ENCODE measurements around the gene SP9. TPM values are rescaled to one million over a fixed set of nuclear protein-coding genes. Genes with fewer than 3 reads are reported as not detected.
A peak's percentile ranks its signal among the peaks of the same experiment; 100 is the strongest.

SP9 gene
- total RNA-seq, 2 donors from 2014 or later: not detected

DNA sequence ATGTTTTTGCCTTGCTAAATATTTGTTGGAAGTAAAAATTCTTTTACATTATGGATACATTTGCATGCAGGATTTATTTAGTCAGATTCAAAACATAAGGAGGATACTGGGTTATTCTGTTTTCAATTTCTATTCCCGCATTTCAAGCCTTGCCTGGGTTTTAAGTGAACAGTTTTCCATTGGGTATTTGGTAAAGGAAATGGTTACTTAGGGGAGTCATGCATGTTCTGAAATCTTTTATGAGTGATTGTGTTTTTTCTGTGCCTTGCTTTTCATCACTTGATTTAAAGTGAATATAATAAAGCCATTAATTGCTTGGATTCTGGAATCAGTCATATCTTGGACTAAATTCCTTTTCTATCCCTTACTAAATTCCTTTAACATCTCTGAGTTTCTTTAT is 12.0 kb upstream of the SP9 start:
- Mint-ChIP-seq H3K36me3 (ENCODE audit: low read depth) (no peaks in the 10 kb centered on the region), H3K27me3 (ENCODE audit: insufficient read depth) (peaks cover 64% of the 10 kb centered on the region), H3K4me1 (peaks cover 18% of the 10 kb centered on the region), H3K4me3 (no peak overlapping the region), H3K9me3 (no peaks in the 10 kb centered on the region), H3K27ac (no peak overlapping the region)
- Histone ChIP-seq H3K9me3 (ENCODE audit: control insufficient read depth, low read length) (no peaks in the 10 kb centered on the region), H3K4me3 (ENCODE audit: low read length) (no peak overlapping the region), H3K4me1 (ENCODE audit: control insufficient read depth, insufficient read depth, low read length) (peaks cover 3% of the 10 kb centered on the region), H3K9ac (ENCODE audit: extremely low read depth, low read length, poor library complexity, severe bottlenecking) (no peak overlapping the region), H3K36me3 (ENCODE audit: control insufficient read depth, insufficient read depth, low read length) (no peaks in the 10 kb centered on the region), H3K27ac (ENCODE audit: low read depth, low read length) (no peak overlapping the region), H3K27me3 (ENCODE audit: control insufficient read depth, insufficient read depth, low read length, poor library complexity, severe bottlenecking) (peaks cover 24% of the 10 kb centered on the region)
- TF ChIP-seq, protein P1, sequence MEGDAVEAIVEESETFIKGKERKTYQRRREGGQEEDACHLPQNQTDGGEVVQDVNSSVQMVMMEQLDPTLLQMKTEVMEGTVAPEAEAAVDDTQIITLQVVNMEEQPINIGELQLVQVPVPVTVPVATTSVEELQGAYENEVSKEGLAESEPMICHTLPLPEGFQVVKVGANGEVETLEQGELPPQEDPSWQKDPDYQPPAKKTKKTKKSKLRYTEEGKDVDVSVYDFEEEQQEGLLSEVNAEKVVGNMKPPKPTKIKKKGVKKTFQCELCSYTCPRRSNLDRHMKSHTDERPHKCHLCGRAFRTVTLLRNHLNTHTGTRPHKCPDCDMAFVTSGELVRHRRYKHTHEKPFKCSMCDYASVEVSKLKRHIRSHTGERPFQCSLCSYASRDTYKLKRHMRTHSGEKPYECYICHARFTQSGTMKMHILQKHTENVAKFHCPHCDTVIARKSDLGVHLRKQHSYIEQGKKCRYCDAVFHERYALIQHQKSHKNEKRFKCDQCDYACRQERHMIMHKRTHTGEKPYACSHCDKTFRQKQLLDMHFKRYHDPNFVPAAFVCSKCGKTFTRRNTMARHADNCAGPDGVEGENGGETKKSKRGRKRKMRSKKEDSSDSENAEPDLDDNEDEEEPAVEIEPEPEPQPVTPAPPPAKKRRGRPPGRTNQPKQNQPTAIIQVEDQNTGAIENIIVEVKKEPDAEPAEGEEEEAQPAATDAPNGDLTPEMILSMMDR (conservative IDR thresholded peaks at IDR 0.05): no peak
- 91 to 100% methylated on average over 1 of the region's 1 CpG for WGBS, 2 experiments (ENCODE audit: insufficient coverage in 1 of 2, insufficient read length in 1 of 2)
- no peak for DNase-seq

DNA sequence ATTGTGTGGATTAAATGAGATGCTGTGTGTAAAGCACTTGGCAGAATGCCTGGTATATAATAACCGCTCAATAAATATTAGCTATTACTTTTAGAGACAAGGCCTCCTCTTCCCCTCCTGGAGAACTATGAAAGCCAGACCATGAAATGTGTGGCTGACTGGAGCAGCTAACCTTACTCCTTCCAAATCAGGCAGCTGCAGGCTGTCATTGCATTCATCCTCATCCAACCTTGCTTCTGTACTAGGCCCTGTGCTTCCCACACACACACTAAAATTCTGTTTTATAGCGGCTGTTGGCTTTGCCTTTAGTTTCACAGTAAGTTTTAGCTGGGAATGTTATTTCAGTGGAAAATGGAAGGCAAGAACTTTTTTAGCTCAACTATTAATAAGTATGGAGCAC is 10.2 kb upstream of the SP9 start:
- H3K9me3 Mint-ChIP-seq: no peaks in the 10 kb centered on the region
- H3K27ac ChIP-seq (ENCODE audit: low read depth, low read length): no peak overlapping the region
- no peak overlapping the region for H3K4me3 ChIP-seq (ENCODE audit: low read length)
- 87% methylated on average over 2 of the region's 2 CpGs; no CpG with 5 or more reads in 1 of the 2 experiments for WGBS, 2 experiments (ENCODE audit: insufficient coverage in 1 of 2, insufficient read length in 1 of 2)
- no peaks in the 10 kb centered on the region for H3K36me3 ChIP-seq (ENCODE audit: control insufficient read depth, insufficient read depth, low read length)
- H3K9ac ChIP-seq (ENCODE audit: extremely low read depth, low read length, poor library complexity, severe bottlenecking): no peak overlapping the region
- no peaks in the 10 kb centered on the region for H3K36me3 Mint-ChIP-seq (ENCODE audit: low read depth)
- H3K27me3 Mint-ChIP-seq (ENCODE audit: insufficient read depth): peaks cover 78% of the 10 kb centered on the region
- TF ChIP-seq, protein P1 (conservative IDR thresholded peaks at IDR 0.05): no peak
- no peaks in the 10 kb centered on the region for H3K9me3 ChIP-seq (ENCODE audit: control insufficient read depth, low read length)
- H3K4me1 Mint-ChIP-seq: peaks cover 28% of the 10 kb centered on the region
- H3K4me3 Mint-ChIP-seq: no peak overlapping the region
- peaks cover 42% of the 10 kb centered on the region for H3K27me3 ChIP-seq (ENCODE audit: control insufficient read depth, insufficient read depth, low read length, poor library complexity, severe bottlenecking)
- H3K4me1 ChIP-seq (ENCODE audit: control insufficient read depth, insufficient read depth, low read length): peaks cover 3% of the 10 kb centered on the region
- H3K27ac Mint-ChIP-seq: no peak overlapping the region
- no peak for DNase-seq

DNA sequence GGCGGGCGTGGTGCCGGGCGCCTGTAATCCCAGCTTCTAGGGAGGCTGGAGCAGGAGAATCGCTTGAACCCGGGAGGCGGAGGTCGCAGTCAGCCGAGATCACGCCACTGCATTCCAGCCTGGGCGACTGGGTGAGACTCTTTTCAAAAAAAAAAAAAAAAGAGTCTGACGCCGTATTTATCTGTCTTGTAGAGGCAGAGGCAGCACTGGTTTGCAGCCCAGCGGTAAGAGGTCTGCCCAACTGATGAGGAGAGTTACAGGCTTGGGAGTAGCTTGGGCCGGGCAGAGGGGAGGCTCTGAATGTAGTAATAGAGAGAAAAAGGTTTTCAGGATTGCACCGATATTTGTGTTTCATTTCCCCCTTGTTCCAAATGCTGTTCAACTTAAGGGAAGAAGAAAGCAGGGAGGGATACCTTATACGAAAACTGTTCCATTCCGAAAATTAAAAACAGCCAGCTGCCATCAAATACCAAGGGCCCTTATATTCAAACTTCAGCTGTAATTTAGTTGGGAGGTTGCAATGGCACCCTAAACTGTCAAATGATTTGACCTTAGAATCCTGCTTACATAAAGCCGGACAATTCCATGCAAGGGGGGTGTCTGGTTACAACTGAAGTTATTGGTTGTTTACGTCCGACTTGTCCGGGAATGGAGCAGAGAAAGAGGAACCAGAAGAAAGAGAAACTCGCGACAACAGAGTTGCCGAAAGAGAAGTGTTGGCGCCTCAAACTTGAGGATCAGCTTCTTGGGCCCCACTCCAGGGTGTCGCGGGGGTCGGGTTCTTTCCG is 9.2 kb upstream of the SP9 start:
- no peaks in the 10 kb centered on the region for H3K36me3 ChIP-seq (ENCODE audit: control insufficient read depth, insufficient read depth, low read length)
- H3K9me3 ChIP-seq (ENCODE audit: control insufficient read depth, low read length): no peaks in the 10 kb centered on the region
- Mint-ChIP-seq H3K27ac (no peak overlapping the region), H3K9me3 (no peaks in the 10 kb centered on the region), H3K4me1 (peaks cover 28% of the 10 kb centered on the region), H3K4me3 (peak overlapping the region; percentile 68), H3K27me3 (ENCODE audit: insufficient read depth) (peaks cover 82% of the 10 kb centered on the region), H3K36me3 (ENCODE audit: low read depth) (no peaks in the 10 kb centered on the region)
- peaks cover 3% of the 10 kb centered on the region for H3K4me1 ChIP-seq (ENCODE audit: control insufficient read depth, insufficient read depth, low read length)
- peak; percentile 53 for DNase-seq
- peak overlapping the region; percentile 81 for H3K4me3 ChIP-seq (ENCODE audit: low read length)
- peak overlapping the region; percentile 59 for H3K9ac ChIP-seq (ENCODE audit: extremely low read depth, low read length, poor library complexity, severe bottlenecking)
- TF ChIP-seq, protein P1 (conservative IDR thresholded peaks at IDR 0.05): no peak
- peaks cover 52% of the 10 kb centered on the region for H3K27me3 ChIP-seq (ENCODE audit: control insufficient read depth, insufficient read depth, low read length, poor library complexity, severe bottlenecking)
- WGBS, 2 experiments (ENCODE audit: insufficient coverage in 1 of 2, insufficient read length in 1 of 2): 37 to 43% methylated on average over 19 to 30 of the region's 30 CpGs
- H3K27ac ChIP-seq (ENCODE audit: low read depth, low read length): no peak overlapping the region

Measured in endodermal cell (in vitro differentiated cells).